CD14-positive monocyte (primary cell): ENCODE data around the gene CDH4. TPM values are rescaled to one million over a fixed set of nuclear protein-coding genes. Genes with fewer than 3 reads are reported as not detected.

Source experiments
- DNase-seq, 3 donors: peaks; one replicate each; pipeline ENCODE4 v3.0.0-alpha.2; 2011 to 2022
- H2AFZ ChIP-seq: 2 replicates; pipeline ENCODE4 v1.6.0; 2012; ENCODE audit warnings: mild to moderate bottlenecking, low read depth, low read length, inconsistent platforms; ENCODE audit not compliant: insufficient read depth, poor library complexity, severe bottlenecking
- H3K27ac ChIP-seq, 2 donors: 1 replicate in 1 of 2; 2 replicates in 1 of 2; pipeline ENCODE4 v1.5.1; 2012 to 2013; ENCODE audit warnings: low read length in 2 of 2, control low read depth in 1 of 2, inconsistent platforms in 1 of 2, low read depth in 1 of 2, mild to moderate bottlenecking in 1 of 2
- H3K27me3 ChIP-seq, 2 donors: one replicate each; pipeline versions ENCODE4 v1.6.0 to v1.6.1; 2011 to 2013; ENCODE audit warnings: low read length in 2 of 2; ENCODE audit not compliant: control insufficient read depth in 2 of 2, insufficient read depth in 2 of 2
- H3K36me3 ChIP-seq, 2 donors: replicated peaks in 1 of 2; 1 replicate in 1 of 2; 2 replicates in 1 of 2; pipeline versions ENCODE4 v1.5.1 to v1.6.1; 2012 to 2013; ENCODE audit warnings: low read length in 2 of 2, control low read depth in 1 of 2, inconsistent platforms in 1 of 2, mild to moderate bottlenecking in 1 of 2; ENCODE audit not compliant: insufficient read depth in 2 of 2, control insufficient read depth in 1 of 2
- H3K4me1 ChIP-seq, 2 donors: 1 replicate in 1 of 2; 2 replicates in 1 of 2; pipeline versions ENCODE4 v1.5.1 to v1.6.1; 2012 to 2013; ENCODE audit warnings: low read length in 2 of 2, control low read depth in 1 of 2, inconsistent platforms in 1 of 2, mild to moderate bottlenecking in 1 of 2, moderate library complexity in 1 of 2; ENCODE audit not compliant: insufficient read depth in 2 of 2, control insufficient read depth in 1 of 2
- H3K4me2 ChIP-seq: replicated peaks from 2 replicates; pipeline ENCODE3; 2012; ENCODE audit warnings: low read length, moderate library complexity, mild to moderate bottlenecking; ENCODE audit not compliant: poor library complexity, severe bottlenecking; ENCODE audit errors: extremely low read depth
- H3K4me3 ChIP-seq, 3 experiments: fragments of 200-600 bp in 1 of 3; sonication (generic) in 1 of 3; replicated peaks in 1 of 3; 1 replicate in 2 of 3; 2 replicates in 1 of 3; pipeline ENCODE4 v1.5.1; 2011 to 2013; ENCODE audit warnings: low read length in 3 of 3, mild to moderate bottlenecking in 3 of 3, control low read depth in 2 of 3, low read depth in 2 of 3, inconsistent platforms in 1 of 3, moderate library complexity in 1 of 3
- H3K79me2 ChIP-seq: 2 replicates; pipeline ENCODE4 v1.6.0; 2012; ENCODE audit warnings: mild to moderate bottlenecking, control low read depth, inconsistent platforms, low read length, moderate library complexity; ENCODE audit not compliant: insufficient read depth
- H3K9ac ChIP-seq: 2 replicates; pipeline ENCODE4 v1.6.0; 2017; ENCODE audit warnings: low read length, mild to moderate bottlenecking; ENCODE audit not compliant: insufficient read depth, poor library complexity, severe bottlenecking
- H3K9me3 ChIP-seq, 2 donors: replicated peaks in 1 of 2; 1 replicate in 1 of 2; 2 replicates in 1 of 2; pipeline versions ENCODE4 v1.5.1 to v1.6.1; 2012 to 2013; ENCODE audit warnings: low read length in 2 of 2, control low read depth in 1 of 2; ENCODE audit not compliant: control insufficient read depth in 1 of 2, insufficient read depth in 1 of 2
- H4K20me1 ChIP-seq: 2 replicates; pipeline ENCODE4 v1.6.0; 2012; ENCODE audit warnings: mild to moderate bottlenecking, low read length, control low read depth, moderate library complexity; ENCODE audit not compliant: insufficient read depth
- H3K27ac Mint-ChIP-seq, 7 donors: one replicate each; pipeline ENCODE4 v1.8.0; 2020; ENCODE audit warnings: mild to moderate bottlenecking in 7 of 7, mixed read lengths in 7 of 7, moderate library complexity in 6 of 7, inconsistent platforms in 2 of 7
- H3K27me3 Mint-ChIP-seq, 3 donors: one replicate each; pipeline ENCODE4 v1.8.0; 2021 to 2022; ENCODE audit warnings: low read depth in 3 of 3, mild to moderate bottlenecking in 3 of 3, mixed read lengths in 3 of 3, moderate library complexity in 3 of 3, inconsistent platforms in 1 of 3
- H3K36me3 Mint-ChIP-seq, 2 donors: one replicate each; pipeline ENCODE4 v1.8.0; 2020; ENCODE audit warnings: mixed read lengths in 2 of 2, inconsistent platforms in 1 of 2, mild to moderate bottlenecking in 1 of 2
- H3K4me1 Mint-ChIP-seq: one replicate; pipeline ENCODE4 v1.8.0; 2020; ENCODE audit warnings: mild to moderate bottlenecking, mixed read lengths
- H3K4me3 Mint-ChIP-seq, 2 donors: one replicate each; pipeline ENCODE4 v1.8.0; 2020; ENCODE audit warnings: mild to moderate bottlenecking in 2 of 2, mixed read lengths in 2 of 2, moderate library complexity in 1 of 2
- H3K9me3 Mint-ChIP-seq, 7 donors: one replicate each; pipeline ENCODE4 v1.8.0; 2020 to 2022; ENCODE audit warnings: mixed read lengths in 7 of 7, mild to moderate bottlenecking in 6 of 7, moderate library complexity in 6 of 7, inconsistent platforms in 2 of 7
- WGBS: methylation state at CpG from one replicate; pipeline ENCODE4 v1.1.5; 2013; ENCODE audit warnings: missing lambda C conversion rate; ENCODE audit not compliant: insufficient coverage; 5-methylcytosine and 5-hydroxymethylcytosine counted together
- intact Hi-C, 2 donors: fragments of 100-400 bp; cut with micrococcal nuclease; formaldehyde crosslinking; loops; one replicate each; pipeline versions ENCODE4 v1.15.0 to v1.15.1; 2023
- polyA plus RNA-seq, 3 donors: library from polyadenylated mRNA; depleted of rRNA in 1 of 3; unstranded in 2 of 3; stranded (reverse) in 1 of 3; fragments of 300-500 nt in 2 of 3; fragments of >200 nt in 1 of 3; fragmentation: Illumina TruSeq in 2 of 3; gene quantifications; 1 replicate in 2 of 3; 2 replicates in 1 of 3; pipeline ENCODE4 v1.2.3, GENCODE V29; 2012 to 2021
- TF ChIP-seq, protein P1 (sequence below): fragments of 200-600 bp; IDR thresholded peaks from one replicate; pipeline ENCODE4 v1.8.0; 2022; ENCODE audit warnings: antibody characterized with exemption, mild to moderate bottlenecking

Gene CDH4
- polyA plus RNA-seq, 3 donors, result not detected

DNA sequence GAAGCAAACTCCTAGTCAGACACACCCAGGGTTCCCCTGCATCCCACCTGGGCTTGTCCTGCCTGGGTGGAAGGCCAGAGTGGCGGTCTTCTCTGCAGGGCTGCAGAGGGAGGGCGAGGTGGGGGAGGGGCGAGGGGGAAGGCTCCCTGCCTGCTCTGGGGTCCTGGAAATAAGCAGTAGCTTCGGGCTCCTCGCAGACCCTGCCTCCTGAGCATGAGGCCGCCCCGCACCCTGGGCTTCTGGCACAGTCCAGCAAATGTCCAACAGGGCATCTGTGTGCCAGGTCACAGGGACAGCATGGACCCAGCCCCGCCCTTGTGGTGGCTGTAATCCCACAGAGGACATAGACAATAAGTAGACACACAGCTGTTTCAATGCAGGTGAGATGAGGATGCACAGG, 619.9 kb downstream of the CDH4 start:
- Mint-ChIP-seq H3K36me3 (no peaks in the 10 kb centered on the region), H3K9me3 (peaks cover 3 to 73% (median 49%) of the 10 kb centered on the region in 7 donors), H3K4me3 (no peak overlapping the region), H3K27me3 (peaks cover 0 to 2% (median 0%) of the 10 kb centered on the region in 3 donors), H3K27ac (no peak overlapping the region), H3K4me1 (no peaks in the 10 kb centered on the region)
- H3K9ac ChIP-seq, result no peak overlapping the region
- no peak overlapping the region for H3K4me3 ChIP-seq
- no peaks in the 10 kb centered on the region for H3K4me1 ChIP-seq
- H4K20me1 ChIP-seq, result no peaks in the 10 kb centered on the region
- H3K79me2 ChIP-seq, result no peaks in the 10 kb centered on the region
- intact Hi-C loops, result no loop called here
- WGBS, result 88% methylated on average over 4 of the region's 8 CpGs
- no peaks in the 10 kb centered on the region for H3K36me3 ChIP-seq
- H3K27ac ChIP-seq, result no peak overlapping the region
- TF ChIP-seq, protein P1, sequence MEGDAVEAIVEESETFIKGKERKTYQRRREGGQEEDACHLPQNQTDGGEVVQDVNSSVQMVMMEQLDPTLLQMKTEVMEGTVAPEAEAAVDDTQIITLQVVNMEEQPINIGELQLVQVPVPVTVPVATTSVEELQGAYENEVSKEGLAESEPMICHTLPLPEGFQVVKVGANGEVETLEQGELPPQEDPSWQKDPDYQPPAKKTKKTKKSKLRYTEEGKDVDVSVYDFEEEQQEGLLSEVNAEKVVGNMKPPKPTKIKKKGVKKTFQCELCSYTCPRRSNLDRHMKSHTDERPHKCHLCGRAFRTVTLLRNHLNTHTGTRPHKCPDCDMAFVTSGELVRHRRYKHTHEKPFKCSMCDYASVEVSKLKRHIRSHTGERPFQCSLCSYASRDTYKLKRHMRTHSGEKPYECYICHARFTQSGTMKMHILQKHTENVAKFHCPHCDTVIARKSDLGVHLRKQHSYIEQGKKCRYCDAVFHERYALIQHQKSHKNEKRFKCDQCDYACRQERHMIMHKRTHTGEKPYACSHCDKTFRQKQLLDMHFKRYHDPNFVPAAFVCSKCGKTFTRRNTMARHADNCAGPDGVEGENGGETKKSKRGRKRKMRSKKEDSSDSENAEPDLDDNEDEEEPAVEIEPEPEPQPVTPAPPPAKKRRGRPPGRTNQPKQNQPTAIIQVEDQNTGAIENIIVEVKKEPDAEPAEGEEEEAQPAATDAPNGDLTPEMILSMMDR, result no peak
- H3K4me2 ChIP-seq, result no peak overlapping the region
- H3K9me3 ChIP-seq, result peaks cover 9 to 95% of the 10 kb centered on the region in 2 donors
- no peak for DNase-seq
- no peak overlapping the region for H2AFZ ChIP-seq
- no peaks in the 10 kb centered on the region for H3K27me3 ChIP-seq

DNA sequence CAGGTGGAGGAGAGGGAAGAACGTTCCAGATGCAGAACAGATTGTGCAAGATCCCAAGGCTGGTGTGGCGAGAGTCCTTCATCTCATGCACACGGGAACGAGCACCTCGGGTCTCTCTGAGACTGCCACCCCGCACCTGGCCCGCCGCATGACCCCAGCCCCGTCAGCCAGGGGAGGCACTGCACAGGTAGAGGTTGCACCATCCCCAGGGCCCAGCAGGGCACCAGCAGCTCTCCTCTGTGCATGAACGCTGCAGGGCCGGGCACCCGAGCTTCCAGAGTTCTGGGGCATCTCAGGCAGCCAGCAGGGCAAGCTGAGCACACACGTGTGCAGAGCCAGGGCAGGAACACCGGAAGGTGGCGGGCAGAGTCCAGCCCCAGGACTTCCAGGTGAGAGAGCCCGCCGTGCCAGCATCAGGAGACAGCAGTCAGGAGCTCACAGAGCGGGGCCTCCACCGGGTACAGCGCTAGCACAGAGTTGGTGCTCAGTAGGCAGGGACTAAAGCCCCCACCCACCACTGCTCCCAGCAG, 620.4 kb downstream of the CDH4 start:
- peaks cover 9 to 95% of the 10 kb centered on the region in 2 donors for H3K9me3 ChIP-seq
- DNase-seq, result no peak
- H3K4me1 ChIP-seq, result no peaks in the 10 kb centered on the region
- H3K4me3 Mint-ChIP-seq, result no peak overlapping the region
- H3K9ac ChIP-seq, result no peak overlapping the region
- H3K4me1 Mint-ChIP-seq, result no peaks in the 10 kb centered on the region
- H3K36me3 ChIP-seq, result no peaks in the 10 kb centered on the region
- no peak overlapping the region for H3K27ac ChIP-seq
- no peak overlapping the region for H3K27ac Mint-ChIP-seq
- H3K4me2 ChIP-seq, result no peak overlapping the region
- H3K79me2 ChIP-seq, result no peaks in the 10 kb centered on the region
- no peak overlapping the region for H2AFZ ChIP-seq
- no peaks in the 10 kb centered on the region for H3K36me3 Mint-ChIP-seq
- 92% methylated on average over 18 of the region's 20 CpGs for WGBS
- no peaks in the 10 kb centered on the region for H3K27me3 ChIP-seq
- no peaks in the 10 kb centered on the region for H4K20me1 ChIP-seq
- peaks cover 0 to 4% (median 0%) of the 10 kb centered on the region in 3 donors for H3K27me3 Mint-ChIP-seq
- intact Hi-C loops, result no loop called here
- TF ChIP-seq, protein P1, result no peak
- peaks cover 3 to 71% (median 47%) of the 10 kb centered on the region in 7 donors for H3K9me3 Mint-ChIP-seq
- no peak overlapping the region for H3K4me3 ChIP-seq
